GM12892 (cell line): ENCODE results near the gene CAPN1.

ENCODE experiments used
- DNase-seq: peaks from one replicate; pipeline ENCODE4 v3.0.0; 2011; ENCODE audit not compliant: insufficient read length
- FAIRE-seq: peaks from 2 replicates; lab custom pipeline; 2011; peaks lifted over from hg19 to GRCh38; lab: Jason Lieb, UNC
- POLR2A ChIP-seq: IDR thresholded peaks from 2 replicates; pipeline ENCODE4 v1.6.1; 2011; ENCODE audit warnings: low read depth, low read length, control low read depth
- POLR2AphosphoS5 ChIP-seq: IDR thresholded peaks from 2 replicates; pipeline ENCODE4 v1.6.1; 2011; ENCODE audit warnings: low read depth, low read length, control low read depth
- TAF1 ChIP-seq: IDR thresholded peaks from 2 replicates; pipeline ENCODE4 v1.6.1; 2011; ENCODE audit warnings: low read depth, mild to moderate bottlenecking, control low read depth, low read length, borderline replicate concordance

CAPN1 gene

DNA sequence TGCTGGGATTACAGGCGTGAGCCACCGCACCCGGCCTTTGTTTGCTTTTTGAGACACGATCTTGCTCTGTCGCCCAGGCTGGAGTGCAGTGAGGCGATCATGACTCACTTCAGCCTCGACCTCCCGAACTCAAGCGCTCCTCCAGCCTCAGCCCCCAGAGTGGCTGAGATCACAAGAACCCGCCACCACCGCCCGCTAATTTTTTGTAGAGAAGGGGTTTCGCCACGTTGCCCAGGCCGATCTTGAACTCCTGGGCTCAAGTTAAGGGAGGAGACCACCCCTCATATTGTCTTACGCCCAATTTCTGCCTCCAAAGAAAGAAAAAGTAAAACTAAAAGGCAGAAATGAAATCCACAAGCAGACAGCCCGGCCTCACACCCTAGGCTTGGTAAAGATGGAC, 78.6 kb downstream of the CAPN1 start:
- no peak for TF ChIP-seq POLR2AphosphoS5
- no peak for TF ChIP-seq TAF1

DNA sequence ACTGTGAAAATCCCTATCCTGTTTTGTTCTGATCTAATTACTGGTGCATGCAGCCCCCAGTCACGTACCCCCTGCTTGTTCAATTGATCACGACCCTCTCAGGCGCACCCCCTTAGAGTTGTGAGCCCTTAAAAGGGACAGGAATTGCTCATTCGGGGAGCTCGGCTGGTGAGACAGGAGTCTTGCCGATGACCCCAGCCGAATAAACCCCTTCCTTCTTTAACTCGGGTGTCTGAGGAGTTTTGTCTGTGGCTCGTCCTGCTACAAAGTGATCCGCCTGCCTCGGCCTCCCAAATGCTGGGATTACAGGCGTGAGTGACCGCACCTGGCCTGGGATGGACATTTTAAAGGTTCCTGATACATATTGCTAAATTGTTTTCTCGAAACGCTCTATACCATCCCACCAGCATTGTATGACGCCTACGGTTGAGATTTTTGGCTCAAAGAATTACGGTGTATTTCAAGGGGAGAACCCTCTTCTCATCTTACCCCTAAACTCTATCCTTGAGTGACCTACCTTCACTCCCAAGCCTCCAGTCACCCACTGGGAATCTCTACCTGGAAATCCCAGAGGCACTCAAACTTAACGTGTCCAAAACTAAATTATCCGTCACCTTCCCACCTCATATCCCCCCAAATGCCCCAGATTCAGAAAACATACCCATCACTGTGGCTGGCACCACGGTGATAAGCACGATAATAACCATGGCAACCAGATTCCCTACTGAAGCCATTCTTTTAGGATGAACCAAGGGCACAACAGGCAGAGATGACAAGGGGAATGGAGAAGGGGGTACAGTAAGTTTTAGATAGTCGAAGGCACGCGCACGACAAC, 79.2 kb downstream of the CAPN1 start:
- TF ChIP-seq POLR2AphosphoS5 (no peak), TAF1 (no peak), POLR2A (no peak)
- FAIRE-seq: no peak
- no peak for DNase-seq

More for the DNA sequence above, 78.6 kb downstream of the CAPN1 start:
- no peak for FAIRE-seq
- no peak for DNase-seq
